ENCODE data around the gene ITPKC. TPM values are rescaled to one million over a fixed set of nuclear protein-coding genes. Genes with fewer than 3 reads are reported as not detected.

Gene ITPKC
- total and polyA plus RNA-seq, 2 of the 13 experiments (the other 11 are each of a cell fraction or from before 2014, with no cell fraction given), result 6.9 to 11.2 TPM

- TF ChIP-seq ZEB1 (IDR thresholded peaks at IDR 0.05; ENCODE audit: insufficient replicate concordance, low read depth), result no peak
- TF ChIP-seq ZNF562 (CRISPR knock-in tag; IDR thresholded peaks at IDR 0.05; ENCODE audit: borderline replicate concordance), result no peak
- no peak for TF ChIP-seq KDM4B (CRISPR knock-in tag; IDR thresholded peaks at IDR 0.05)
- no peak for TF ChIP-seq CENPT (CRISPR knock-in tag; IDR thresholded peaks at IDR 0.05; ENCODE audit: low read depth)
- TF ChIP-seq, protein P1, sequence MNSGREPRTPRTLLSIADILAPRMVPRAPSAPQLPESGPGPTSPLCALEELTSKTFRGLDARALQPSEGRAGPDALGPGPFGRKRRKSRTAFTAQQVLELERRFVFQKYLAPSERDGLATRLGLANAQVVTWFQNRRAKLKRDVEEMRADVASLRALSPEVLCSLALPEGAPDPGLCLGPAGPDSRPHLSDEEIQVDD (CRISPR knock-in tag; IDR thresholded peaks at IDR 0.05; ENCODE audit: borderline replicate concordance), result no peak
- no peak for TF ChIP-seq ZSCAN9 (CRISPR knock-in tag; IDR thresholded peaks at IDR 0.05; ENCODE audit: borderline replicate concordance)
- TF ChIP-seq MNT (IDR thresholded peaks at IDR 0.05), result peak; percentile 64; the same call in 1 of the 2 replicates
- no peak for TF ChIP-seq NCOA5 (CRISPR knock-in tag; IDR thresholded peaks at IDR 0.05)
- no peak for TF ChIP-seq ZNF773 (CRISPR knock-in tag; IDR thresholded peaks at IDR 0.05; ENCODE audit: borderline replicate concordance)
- TF ChIP-seq EED (CRISPR knock-in tag; IDR thresholded peaks at IDR 0.05), result no peak
- no peak for TF ChIP-seq ATF2 (CRISPR knock-in tag; IDR thresholded peaks at IDR 0.05)
- TF ChIP-seq, protein P2, sequence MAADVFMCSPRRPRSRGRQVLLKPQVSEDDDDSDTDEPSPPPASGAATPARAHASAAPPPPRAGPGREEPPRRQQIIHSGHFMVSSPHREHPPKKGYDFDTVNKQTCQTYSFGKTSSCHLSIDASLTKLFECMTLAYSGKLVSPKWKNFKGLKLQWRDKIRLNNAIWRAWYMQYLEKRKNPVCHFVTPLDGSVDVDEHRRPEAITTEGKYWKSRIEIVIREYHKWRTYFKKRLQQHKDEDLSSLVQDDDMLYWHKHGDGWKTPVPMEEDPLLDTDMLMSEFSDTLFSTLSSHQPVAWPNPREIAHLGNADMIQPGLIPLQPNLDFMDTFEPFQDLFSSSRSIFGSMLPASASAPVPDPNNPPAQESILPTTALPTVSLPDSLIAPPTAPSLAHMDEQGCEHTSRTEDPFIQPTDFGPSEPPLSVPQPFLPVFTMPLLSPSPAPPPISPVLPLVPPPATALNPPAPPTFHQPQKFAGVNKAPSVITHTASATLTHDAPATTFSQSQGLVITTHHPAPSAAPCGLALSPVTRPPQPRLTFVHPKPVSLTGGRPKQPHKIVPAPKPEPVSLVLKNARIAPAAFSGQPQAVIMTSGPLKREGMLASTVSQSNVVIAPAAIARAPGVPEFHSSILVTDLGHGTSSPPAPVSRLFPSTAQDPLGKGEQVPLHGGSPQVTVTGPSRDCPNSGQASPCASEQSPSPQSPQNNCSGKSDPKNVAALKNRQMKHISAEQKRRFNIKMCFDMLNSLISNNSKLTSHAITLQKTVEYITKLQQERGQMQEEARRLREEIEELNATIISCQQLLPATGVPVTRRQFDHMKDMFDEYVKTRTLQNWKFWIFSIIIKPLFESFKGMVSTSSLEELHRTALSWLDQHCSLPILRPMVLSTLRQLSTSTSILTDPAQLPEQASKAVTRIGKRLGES (CRISPR knock-in tag; IDR thresholded peaks at IDR 0.05; ENCODE audit: borderline replicate concordance), result no peak
- no peak for TF ChIP-seq KIAA2018 (CRISPR knock-in tag; IDR thresholded peaks at IDR 0.05; ENCODE audit: borderline replicate concordance)
Observed at GRCh38 chr19:40718774-40719391, 2.0 kb downstream of the ITPKC start (continued).

All from HepG2 (cell line).